HL-60 (cell line): Measurements from ENCODE around the gene AKIRIN1.
A peak's percentile ranks its signal among the peaks of the same experiment; 100 is the strongest.

ENCODE experiments used
- DNase-seq, 2 experiments: peaks; one replicate each; pipeline ENCODE4 v3.0.0-alpha.2; 2010 to 2020; ENCODE audit warnings: low read depth in 1 of 2, low spot score in 1 of 2
- H3K27ac ChIP-seq: fragments of 250-450 bp; sonication (Bioruptor Pico); replicated peaks from 2 replicates; pipeline ENCODE4 v1.5.1; 2020; ENCODE audit warnings: mild to moderate bottlenecking, moderate library complexity
- H3K27me3 ChIP-seq: fragments of 250-450 bp; sonication (Bioruptor Pico); 2 replicates; pipeline ENCODE4 v1.5.1; 2021; ENCODE audit warnings: mild to moderate bottlenecking, moderate library complexity; ENCODE audit not compliant: insufficient read depth, poor library complexity, severe bottlenecking
- H3K4me3 ChIP-seq: replicated peaks from 2 replicates; pipeline ENCODE4 v1.5.1; 2011; ENCODE audit warnings: mild to moderate bottlenecking, control low read depth, low read length; ENCODE audit not compliant: insufficient read depth
- CTCF ChIP-seq: IDR thresholded peaks from one replicate; pipeline ENCODE4 v1.5.1; 2011; ENCODE audit warnings: low read length, control low read depth, inconsistent platforms; ENCODE audit not compliant: insufficient read depth
- GABPA ChIP-seq: IDR thresholded peaks from 2 replicates; pipeline ENCODE4 v1.6.1; 2012; ENCODE audit warnings: low read depth
- POLR2AphosphoS5 ChIP-seq: IDR thresholded peaks from 2 replicates; pipeline ENCODE4 v1.6.1; 2012; ENCODE audit warnings: low read depth
- REST ChIP-seq: IDR thresholded peaks from 2 replicates; pipeline ENCODE4 v1.6.1; 2012; ENCODE audit warnings: low read depth; ENCODE audit not compliant: insufficient replicate concordance
- SPI1 ChIP-seq: IDR thresholded peaks from 2 replicates; pipeline ENCODE4 v1.6.1; 2012; ENCODE audit warnings: low read depth, mild to moderate bottlenecking, borderline replicate concordance
- long read RNA-seq: library from polyadenylated mRNA; unstranded; transcript quantifications from one replicate; pipeline ENCODE4 v2.0.0, GENCODE V29; 2020

AKIRIN1 gene, protein sequence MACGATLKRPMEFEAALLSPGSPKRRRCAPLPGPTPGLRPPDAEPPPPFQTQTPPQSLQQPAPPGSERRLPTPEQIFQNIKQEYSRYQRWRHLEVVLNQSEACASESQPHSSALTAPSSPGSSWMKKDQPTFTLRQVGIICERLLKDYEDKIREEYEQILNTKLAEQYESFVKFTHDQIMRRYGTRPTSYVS
- long read RNA-seq, transcript AKIRIN1-203 (4 exons, 1,243 nt): minor isoform, 18 of 761 reads
- long read RNA-seq, transcript AKIRIN1-202 (5 exons, 2,741 nt): major isoform, 732 of 761 reads
- long read RNA-seq, partial matches to known transcripts: 4 of 761 reads
- long read RNA-seq, other reads (novel, unspliced or antisense): 6 of 761 reads

DNA sequence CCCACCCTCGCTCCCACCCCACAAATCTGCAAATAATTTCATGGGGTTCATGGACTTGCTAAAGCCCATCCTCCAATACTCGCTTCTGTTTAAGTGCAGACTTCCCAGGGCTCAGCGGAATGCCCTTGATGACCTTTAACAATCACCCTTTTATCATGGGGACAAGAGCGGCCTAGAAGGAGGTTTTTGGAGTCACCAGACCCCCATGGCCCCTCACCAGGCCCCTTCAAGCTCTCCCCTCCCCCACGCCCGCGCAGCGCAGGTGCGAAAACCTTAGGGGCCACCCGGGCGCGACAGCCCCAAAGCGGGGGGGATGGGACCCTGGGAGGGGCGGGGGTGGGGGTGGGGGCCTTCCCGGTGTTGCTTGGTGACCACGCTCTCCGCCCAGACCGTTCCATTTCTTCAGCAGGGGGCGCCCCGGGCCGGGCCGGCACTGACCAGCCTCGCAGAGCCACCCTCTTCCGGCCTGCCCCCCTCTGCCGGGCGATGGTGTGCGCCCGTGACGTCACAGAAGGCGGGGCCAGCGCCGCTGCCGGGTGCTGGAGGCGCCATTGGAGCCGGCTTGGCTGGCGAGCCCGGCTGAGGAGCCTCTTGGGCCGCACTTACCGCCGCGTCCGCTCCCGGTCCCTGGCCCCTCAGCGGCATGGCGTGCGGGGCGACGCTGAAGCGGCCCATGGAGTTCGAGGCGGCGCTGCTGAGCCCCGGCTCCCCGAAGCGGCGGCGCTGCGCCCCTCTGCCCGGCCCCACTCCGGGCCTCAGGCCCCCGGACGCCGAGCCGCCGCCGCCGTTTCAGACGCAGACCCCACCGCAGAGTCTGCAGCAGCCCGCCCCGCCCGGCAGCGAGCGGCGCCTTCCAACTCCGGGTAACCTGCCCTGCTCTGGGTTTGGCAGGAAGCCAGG is at the start of gene AKIRIN1:
AKIRIN1 (plus strand) TSS at position 539 of the 900 bp plus-strand sequence; CDS start at position 644, 105 bp downstream.
- peak within 1 kb of the TSS; percentile 88 for H3K27ac ChIP-seq
- no peaks in the 10 kb centered on the region for H3K27me3 ChIP-seq
- DNase-seq: peak; percentile 93 to 98
- TF ChIP-seq SPI1 (no peak), REST (peak; percentile 27), POLR2AphosphoS5 (peak; percentile 82)
- peak within 1 kb of the TSS; percentile 96 for H3K4me3 ChIP-seq

DNA sequence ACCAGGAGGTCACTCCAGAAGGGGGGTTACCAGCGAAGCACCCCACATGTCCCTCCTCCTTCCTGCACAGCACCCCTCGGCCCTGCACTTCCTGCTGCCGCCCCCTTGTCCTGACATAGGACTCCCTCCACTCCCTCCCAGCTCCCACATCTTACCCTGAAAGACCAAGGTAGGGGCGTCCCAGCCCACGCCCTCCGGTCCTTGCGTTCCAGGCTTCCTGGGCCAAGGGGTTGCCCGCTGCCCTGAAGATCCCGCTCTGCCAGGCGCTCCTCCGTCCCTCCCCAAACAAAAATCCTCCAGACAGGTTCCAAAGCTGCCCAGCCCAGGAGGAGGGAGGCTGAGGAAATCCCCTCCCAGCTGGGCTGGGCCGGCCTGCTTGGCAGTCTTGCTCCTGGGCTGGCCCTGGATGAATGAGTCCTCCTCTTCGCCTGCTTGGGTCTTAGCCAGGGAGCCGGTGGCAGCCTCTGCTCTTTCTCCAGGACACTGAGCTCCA is 49.5 kb upstream of the AKIRIN1 start, which contains the start of gene RHBDL2:
RHBDL2 (minus strand) TSS at position 304 of the 493 bp plus-strand sequence. CDS start 22,618 bp downstream, outside the sequence.
- H3K4me3 ChIP-seq: no peak within 1 kb of the TSS
- no peak for DNase-seq
- no peak within 1 kb of the TSS for H3K27ac ChIP-seq
- TF ChIP-seq REST (no peak), SPI1 (no peak), POLR2AphosphoS5 (no peak), CTCF (no peak), GABPA (no peak)
- H3K27me3 ChIP-seq: no peaks in the 10 kb centered on the region

DNA sequence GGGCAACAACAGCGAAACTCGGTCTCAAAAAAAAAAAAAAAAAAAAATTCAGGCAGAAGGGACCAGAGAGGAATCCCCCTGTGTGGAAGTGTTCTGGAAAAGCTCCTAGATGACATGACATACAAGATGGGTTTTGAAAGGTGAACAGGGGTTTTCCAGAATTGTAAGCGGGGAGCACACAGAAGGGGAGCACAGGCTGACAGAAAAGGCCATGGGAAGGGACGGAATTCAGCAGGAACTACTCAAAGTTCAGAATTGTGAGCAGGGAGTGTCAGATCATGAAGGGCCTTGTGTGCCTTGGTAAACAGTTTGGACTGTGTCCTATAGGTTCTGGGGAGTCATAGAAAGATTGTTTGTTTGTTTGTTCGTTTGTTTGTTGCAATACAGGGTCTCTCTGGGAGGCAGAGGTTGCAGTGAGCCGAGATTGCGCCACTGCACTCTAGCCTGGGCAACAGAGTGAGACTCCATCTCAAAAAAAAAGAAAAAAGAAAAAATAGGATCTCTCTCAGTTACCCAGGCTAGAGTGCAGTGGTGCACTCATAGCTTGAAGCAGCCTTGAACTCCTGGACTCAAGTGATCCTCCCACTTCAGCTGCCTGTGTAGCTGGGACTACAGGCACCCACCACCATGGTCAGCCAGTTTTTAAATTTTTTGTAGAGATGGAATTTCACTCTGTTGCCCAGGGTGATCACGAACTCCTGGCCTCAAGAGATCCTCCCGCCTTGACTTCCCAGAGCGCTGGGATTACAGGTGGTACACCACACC is 48.2 kb upstream of the AKIRIN1 start:
- no peaks in the 10 kb centered on the region for H3K27me3 ChIP-seq
- H3K4me3 ChIP-seq: no peak overlapping the region
- DNase-seq: no peak
- no peak overlapping the region for H3K27ac ChIP-seq
- TF ChIP-seq GABPA (no peak), SPI1 (no peak), REST (no peak)
